ENCODE results near the gene IQCC. TPM values are rescaled to one million over a fixed set of nuclear protein-coding genes. Genes with fewer than 3 reads are reported as not detected.

Gene IQCC
- total RNA-seq, 1 donor from 2014 or later: 3.1 TPM

- H3K27ac Mint-ChIP-seq (ENCODE audit: unreplicated experiment): peak overlapping the region; percentile 80
- TF ChIP-seq CTCF (IDR thresholded peaks at IDR 0.05): no peak
- peaks cover 38% of the 10 kb centered on the region for H3K4me1 Mint-ChIP-seq (ENCODE audit: unreplicated experiment)
Observed at GRCh38 chr1:32186077-32186476, 19.4 kb upstream of the IQCC start.

GRCh38 chr1:32186491-32186890 lies 19.0 kb upstream of the IQCC start:
- Mint-ChIP-seq H3K4me3 (ENCODE audit: unreplicated experiment) (no peak overlapping the region), H3K4me1 (ENCODE audit: unreplicated experiment) (peaks cover 34% of the 10 kb centered on the region), H3K27me3 (ENCODE audit: unreplicated experiment) (no peaks in the 10 kb centered on the region), H3K9me3 (ENCODE audit: unreplicated experiment) (no peaks in the 10 kb centered on the region), H3K36me3 (ENCODE audit: unreplicated experiment) (peaks cover 52% of the 10 kb centered on the region), H3K27ac (ENCODE audit: unreplicated experiment) (peak overlapping the region; percentile 80)
- no peak for DNase-seq (ENCODE audit: extremely low spot score, unreplicated experiment)
- no peak for TF ChIP-seq CTCF (IDR thresholded peaks at IDR 0.05)

More at GRCh38 chr1:32186077-32186476, 19.4 kb upstream of the IQCC start:
- Mint-ChIP-seq H3K4me3 (ENCODE audit: unreplicated experiment) (no peak overlapping the region), H3K27me3 (ENCODE audit: unreplicated experiment) (no peaks in the 10 kb centered on the region), H3K9me3 (ENCODE audit: unreplicated experiment) (no peaks in the 10 kb centered on the region), H3K36me3 (ENCODE audit: unreplicated experiment) (peaks cover 53% of the 10 kb centered on the region)
- no peak for DNase-seq (ENCODE audit: extremely low spot score, unreplicated experiment)

GRCh38 chr1:32187850-32188249 lies 17.6 kb upstream of the IQCC start:
- Mint-ChIP-seq H3K27ac (ENCODE audit: unreplicated experiment) (no peak overlapping the region), H3K4me3 (ENCODE audit: unreplicated experiment) (no peak overlapping the region), H3K9me3 (ENCODE audit: unreplicated experiment) (no peaks in the 10 kb centered on the region), H3K27me3 (ENCODE audit: unreplicated experiment) (no peaks in the 10 kb centered on the region), H3K36me3 (ENCODE audit: unreplicated experiment) (peaks cover 58% of the 10 kb centered on the region), H3K4me1 (ENCODE audit: unreplicated experiment) (peaks cover 24% of the 10 kb centered on the region)
- no peak for TF ChIP-seq CTCF (IDR thresholded peaks at IDR 0.05)
- no peak for DNase-seq (ENCODE audit: extremely low spot score, unreplicated experiment)

GRCh38 chr1:32192220-32192948 lies 13.1 kb upstream of the IQCC start:
- TF ChIP-seq CTCF (IDR thresholded peaks at IDR 0.05): no peak
- Mint-ChIP-seq H3K4me1 (ENCODE audit: unreplicated experiment) (peaks cover 4% of the 10 kb centered on the region), H3K9me3 (ENCODE audit: unreplicated experiment) (no peaks in the 10 kb centered on the region), H3K36me3 (ENCODE audit: unreplicated experiment) (peaks cover 56% of the 10 kb centered on the region), H3K27ac (ENCODE audit: unreplicated experiment) (no peak overlapping the region), H3K27me3 (ENCODE audit: unreplicated experiment) (no peaks in the 10 kb centered on the region), H3K4me3 (ENCODE audit: unreplicated experiment) (no peak overlapping the region)
- no peak for DNase-seq (ENCODE audit: extremely low spot score, unreplicated experiment)

- H3K36me3 Mint-ChIP-seq (ENCODE audit: unreplicated experiment): peaks cover 42% of the 10 kb centered on the region
- TF ChIP-seq CTCF (IDR thresholded peaks at IDR 0.05): no peak
- H3K27me3 Mint-ChIP-seq (ENCODE audit: unreplicated experiment): no peaks in the 10 kb centered on the region
- no peaks in the 10 kb centered on the region for H3K9me3 Mint-ChIP-seq (ENCODE audit: unreplicated experiment)
- no peak overlapping the region for H3K27ac Mint-ChIP-seq (ENCODE audit: unreplicated experiment)
- peaks cover 20% of the 10 kb centered on the region for H3K4me1 Mint-ChIP-seq (ENCODE audit: unreplicated experiment)
- H3K4me3 Mint-ChIP-seq (ENCODE audit: unreplicated experiment): no peak overlapping the region
- no peak for DNase-seq (ENCODE audit: extremely low spot score, unreplicated experiment)
Observed at GRCh38 chr1:32194984-32195383, 10.5 kb upstream of the IQCC start.
